CD4-positive, alpha-beta T cell treated with Interleukin-2 at 100 ng/mL for 4 hours (primary cell): Measurements from ENCODE around the gene LMF2.

Experiments
- DNase-seq: peaks from one replicate; pipeline ENCODE4 v3.0.0-alpha.2; 2020; ENCODE audit warnings: low spot score

The LMF2 gene

DNA sequence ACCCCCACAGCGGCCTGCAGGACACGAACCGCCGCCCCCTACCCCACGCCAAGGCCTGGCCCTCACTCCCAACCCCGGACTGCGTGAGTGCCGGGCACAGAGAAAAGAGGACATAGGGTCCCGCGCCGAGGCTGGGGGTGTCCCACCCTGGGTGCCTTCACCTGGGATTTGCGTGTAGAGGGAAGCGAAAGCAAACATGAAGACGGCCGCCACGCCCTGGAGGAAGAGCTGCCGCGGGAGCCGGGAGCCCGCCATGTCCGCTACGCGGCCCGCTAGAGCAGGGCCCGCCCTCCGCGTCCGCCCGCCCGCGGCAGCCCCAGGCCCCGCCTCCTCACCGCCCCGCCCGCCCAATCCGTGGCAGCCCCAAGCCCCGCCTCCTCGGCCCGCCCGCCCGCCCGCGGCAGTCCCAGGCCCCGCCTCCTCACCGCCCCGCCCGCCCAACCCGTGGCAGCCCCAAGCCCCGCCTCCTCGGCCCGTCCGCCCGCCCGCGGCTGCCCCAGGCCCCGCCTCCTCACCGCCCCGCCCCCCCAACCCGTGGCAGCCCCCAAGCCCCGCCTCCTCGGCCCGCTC is at the start of gene LMF2:
Gene LMF2, minus strand, starts transcription at position 282 of the 570 bp plus-strand sequence. Its CDS starts 27 bp downstream, at position 255.
- DNase-seq: peak; percentile 93

GRCh38 chr22:50556703-50557102 is 49.2 kb upstream of the LMF2 start:
- DNase-seq: no peak

DNA sequence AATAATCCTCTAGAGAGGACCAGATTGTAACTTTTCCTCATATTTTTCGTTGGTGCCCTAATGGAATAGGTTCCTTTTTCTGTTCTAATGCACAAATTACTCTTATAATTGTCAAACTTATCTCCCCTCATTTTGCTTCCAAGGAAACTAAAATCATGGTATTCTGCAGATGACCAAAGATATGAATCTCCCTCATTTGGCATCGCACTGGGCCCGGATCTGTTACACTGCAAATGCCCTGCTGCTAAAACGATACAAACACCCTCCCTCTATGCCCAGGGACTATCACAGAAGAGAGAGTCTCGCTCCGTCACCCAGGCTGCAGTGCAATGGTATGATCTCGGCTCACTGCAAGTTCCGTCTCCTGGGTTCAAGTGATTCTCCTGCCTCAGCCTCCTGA is 45.8 kb upstream of the LMF2 start:
- no peak for DNase-seq

DNA sequence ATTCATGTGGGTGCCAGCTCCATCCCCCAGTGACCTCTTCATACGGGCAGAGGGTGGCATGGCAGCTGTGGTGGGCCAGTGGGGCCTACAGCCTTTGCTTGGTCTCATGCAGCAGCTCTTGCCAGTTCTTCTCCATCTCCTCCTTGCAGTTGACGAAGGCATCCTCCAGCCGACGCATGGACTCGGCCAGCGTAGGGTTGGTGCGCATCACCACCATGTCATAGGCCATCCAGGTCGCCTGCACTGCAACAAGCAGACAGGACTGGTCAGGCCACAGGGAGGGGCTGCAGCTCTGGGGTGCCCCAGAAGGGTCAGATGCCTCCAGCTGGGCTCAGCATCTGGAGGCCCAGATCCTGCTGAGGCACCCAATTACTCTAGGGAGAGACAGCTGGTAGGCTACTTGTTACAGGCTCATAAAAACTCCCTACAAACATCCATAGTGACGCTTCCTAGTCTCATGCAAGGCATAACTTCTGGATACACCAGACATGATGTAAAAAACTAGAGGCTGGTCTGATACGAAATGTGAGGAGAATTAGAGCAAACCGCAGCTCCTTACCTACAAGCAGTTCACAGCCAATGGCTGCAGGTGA is 43.8 kb upstream of the LMF2 start:
- no peak for DNase-seq

DNA sequence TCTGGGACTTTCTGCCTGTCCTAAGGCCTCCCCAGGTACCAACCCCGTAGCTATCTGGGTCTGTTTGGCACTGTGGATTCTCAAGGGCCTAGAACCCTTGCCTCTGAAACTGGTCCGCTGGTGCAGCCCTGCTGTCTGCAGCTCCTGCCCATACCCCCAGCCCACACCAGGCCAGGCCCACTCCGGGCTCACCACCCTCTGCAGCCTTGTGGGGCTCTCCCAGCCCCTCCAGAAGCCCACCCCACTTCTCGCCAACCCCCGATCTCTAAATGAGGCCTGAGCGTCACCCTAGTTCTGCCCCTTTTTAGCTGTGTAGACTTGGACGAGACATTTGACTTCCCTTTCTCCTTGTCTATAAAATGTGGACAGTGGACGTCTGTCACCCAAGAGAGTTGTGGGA is 42.9 kb upstream of the LMF2 start:
- no peak for DNase-seq

GRCh38 chr22:50548921-50549790 is 41.7 kb upstream of the LMF2 start:
- DNase-seq: no peak

GRCh38 chr22:50548040-50548920 is 40.8 kb upstream of the LMF2 start:
- DNase-seq: peak; percentile 58

- no peak for DNase-seq
Measured at GRCh38 chr22:50547263-50547985, 39.9 kb upstream of the LMF2 start.

GRCh38 chr22:50546326-50547262 is 39.1 kb upstream of the LMF2 start:
- no peak for DNase-seq

GRCh38 chr22:50545522-50546325 is 38.2 kb upstream of the LMF2 start, which contains the start of gene KLHDC7B:
TSS of gene KLHDC7B (plus strand) at chr22:50545899. CDS start at chr22:50546244, 345 bp downstream.
- DNase-seq: peak; percentile 44

DNA sequence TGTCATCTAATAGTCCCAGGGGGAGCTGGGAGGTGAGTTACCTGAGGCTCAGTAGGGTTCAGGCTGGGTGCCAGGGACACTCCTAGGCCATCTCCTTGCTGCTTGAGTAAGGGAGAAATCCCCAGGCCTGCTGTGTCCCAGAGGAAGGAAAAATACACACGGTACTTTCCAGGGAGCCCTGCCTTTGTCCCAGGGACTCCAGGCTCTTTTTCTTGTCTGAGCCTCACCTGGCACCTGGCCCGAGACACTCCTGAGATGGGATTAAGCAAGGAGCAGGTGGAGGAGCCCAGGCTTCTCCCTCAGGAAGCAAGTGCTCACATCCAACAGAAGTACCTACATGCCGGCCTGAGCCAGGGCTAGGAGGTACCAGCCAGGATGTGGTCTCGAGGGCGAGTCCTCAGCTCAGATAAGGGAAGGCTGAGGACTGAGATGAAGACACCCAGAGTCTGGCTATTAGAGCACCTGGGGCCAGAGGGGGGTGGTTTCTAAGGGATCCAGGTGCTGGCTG is 37.3 kb upstream of the LMF2 start:
- DNase-seq: no peak

GRCh38 chr22:50544078-50544745 is 36.7 kb upstream of the LMF2 start:
- peak; percentile 86 for DNase-seq

- DNase-seq: no peak
Measured at GRCh38 chr22:50542416-50542927, 35.0 kb upstream of the LMF2 start.

DNA sequence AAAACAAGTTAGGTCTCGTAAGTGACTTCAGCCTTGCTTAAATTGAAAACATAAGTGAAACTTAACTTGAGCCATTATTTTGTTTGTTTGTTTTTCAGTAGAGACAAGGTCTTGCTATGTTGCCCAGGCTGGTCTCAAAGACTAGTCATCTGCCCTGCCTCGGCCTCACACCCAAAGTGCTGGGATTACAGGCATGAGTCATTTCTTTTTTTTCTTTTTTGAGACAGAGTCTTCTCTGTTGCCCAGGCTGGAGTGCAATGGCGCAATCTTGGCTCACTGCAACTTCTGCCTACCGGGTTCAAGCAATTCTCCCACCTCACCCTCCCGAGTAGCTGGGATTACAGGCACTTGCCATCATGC is 34.1 kb upstream of the LMF2 start:
- peak; percentile 64 for DNase-seq

DNA sequence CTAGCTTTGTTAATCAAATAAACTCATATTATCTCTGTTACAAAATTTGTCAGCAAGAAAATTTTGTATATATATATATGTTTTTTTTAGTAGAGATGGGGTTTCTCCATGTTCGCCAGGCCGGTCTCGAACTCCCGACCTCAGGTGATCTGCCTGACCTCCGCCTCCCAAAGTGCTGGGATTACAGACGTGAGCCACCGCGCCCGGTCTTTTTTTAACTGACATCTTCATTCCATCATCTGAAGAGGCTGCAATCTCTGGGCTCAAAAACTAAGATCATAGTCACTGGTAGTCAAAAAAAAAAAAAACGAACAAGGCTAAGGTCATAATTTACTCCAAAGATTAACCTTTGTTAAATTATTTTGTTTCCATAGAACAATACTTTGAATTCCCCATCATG is 32.9 kb upstream of the LMF2 start:
- no peak for DNase-seq

- no peak for DNase-seq
Measured at GRCh38 chr22:50537765-50538164, 30.3 kb upstream of the LMF2 start.

GRCh38 chr22:50536226-50536625 is 28.7 kb upstream of the LMF2 start:
- DNase-seq: no peak

DNA sequence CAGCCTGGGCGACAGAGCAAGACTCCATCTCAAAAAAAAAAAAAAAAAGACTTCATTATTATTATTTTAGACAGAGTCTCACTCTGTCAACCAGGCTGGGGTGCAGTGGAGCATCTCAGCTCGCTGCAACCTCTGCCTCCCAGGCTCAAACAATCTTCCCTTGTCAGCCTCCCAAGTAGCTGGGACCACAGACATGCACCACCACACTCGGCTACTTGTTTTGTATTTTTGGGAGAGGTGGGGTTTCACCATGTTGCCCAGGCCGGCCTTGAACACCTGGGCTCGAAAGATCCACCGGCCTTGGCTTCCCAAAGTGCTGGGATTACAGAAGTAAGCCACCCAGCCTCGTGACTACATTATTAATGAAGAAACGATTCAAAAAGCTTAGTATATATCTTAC is 27.6 kb upstream of the LMF2 start:
- DNase-seq: no peak
